CD14-positive monocyte (primary cell): ENCODE results near the gene BRF1. TPM values are rescaled to one million over a fixed set of nuclear protein-coding genes. Genes with fewer than 3 reads are reported as not detected.

Source experiments
- DNase-seq, 3 donors: peaks; one replicate each; pipeline ENCODE4 v3.0.0-alpha.2; 2011 to 2022
- H2AFZ ChIP-seq: 2 replicates; pipeline ENCODE4 v1.6.0; 2012; ENCODE audit warnings: mild to moderate bottlenecking, low read depth, low read length, inconsistent platforms; ENCODE audit not compliant: insufficient read depth, poor library complexity, severe bottlenecking
- H3K27ac ChIP-seq, 2 donors: 1 replicate in 1 of 2; 2 replicates in 1 of 2; pipeline ENCODE4 v1.5.1; 2012 to 2013; ENCODE audit warnings: low read length in 2 of 2, control low read depth in 1 of 2, inconsistent platforms in 1 of 2, low read depth in 1 of 2, mild to moderate bottlenecking in 1 of 2
- H3K27me3 ChIP-seq, 2 donors: one replicate each; pipeline versions ENCODE4 v1.6.0 to v1.6.1; 2011 to 2013; ENCODE audit warnings: low read length in 2 of 2; ENCODE audit not compliant: control insufficient read depth in 2 of 2, insufficient read depth in 2 of 2
- H3K36me3 ChIP-seq, 2 donors: replicated peaks in 1 of 2; 1 replicate in 1 of 2; 2 replicates in 1 of 2; pipeline versions ENCODE4 v1.5.1 to v1.6.1; 2012 to 2013; ENCODE audit warnings: low read length in 2 of 2, control low read depth in 1 of 2, inconsistent platforms in 1 of 2, mild to moderate bottlenecking in 1 of 2; ENCODE audit not compliant: insufficient read depth in 2 of 2, control insufficient read depth in 1 of 2
- H3K4me1 ChIP-seq, 2 donors: 1 replicate in 1 of 2; 2 replicates in 1 of 2; pipeline versions ENCODE4 v1.5.1 to v1.6.1; 2012 to 2013; ENCODE audit warnings: low read length in 2 of 2, control low read depth in 1 of 2, inconsistent platforms in 1 of 2, mild to moderate bottlenecking in 1 of 2, moderate library complexity in 1 of 2; ENCODE audit not compliant: insufficient read depth in 2 of 2, control insufficient read depth in 1 of 2
- H3K4me2 ChIP-seq: replicated peaks from 2 replicates; pipeline ENCODE3; 2012; ENCODE audit warnings: low read length, moderate library complexity, mild to moderate bottlenecking; ENCODE audit not compliant: poor library complexity, severe bottlenecking; ENCODE audit errors: extremely low read depth
- H3K4me3 ChIP-seq, 3 experiments: fragments of 200-600 bp in 1 of 3; sonication (generic) in 1 of 3; replicated peaks in 1 of 3; 1 replicate in 2 of 3; 2 replicates in 1 of 3; pipeline ENCODE4 v1.5.1; 2011 to 2013; ENCODE audit warnings: low read length in 3 of 3, mild to moderate bottlenecking in 3 of 3, control low read depth in 2 of 3, low read depth in 2 of 3, inconsistent platforms in 1 of 3, moderate library complexity in 1 of 3
- H3K79me2 ChIP-seq: 2 replicates; pipeline ENCODE4 v1.6.0; 2012; ENCODE audit warnings: mild to moderate bottlenecking, control low read depth, inconsistent platforms, low read length, moderate library complexity; ENCODE audit not compliant: insufficient read depth
- H3K9ac ChIP-seq: 2 replicates; pipeline ENCODE4 v1.6.0; 2017; ENCODE audit warnings: low read length, mild to moderate bottlenecking; ENCODE audit not compliant: insufficient read depth, poor library complexity, severe bottlenecking
- H3K9me3 ChIP-seq, 2 donors: replicated peaks in 1 of 2; 1 replicate in 1 of 2; 2 replicates in 1 of 2; pipeline versions ENCODE4 v1.5.1 to v1.6.1; 2012 to 2013; ENCODE audit warnings: low read length in 2 of 2, control low read depth in 1 of 2; ENCODE audit not compliant: control insufficient read depth in 1 of 2, insufficient read depth in 1 of 2
- H4K20me1 ChIP-seq: 2 replicates; pipeline ENCODE4 v1.6.0; 2012; ENCODE audit warnings: mild to moderate bottlenecking, low read length, control low read depth, moderate library complexity; ENCODE audit not compliant: insufficient read depth
- H3K27ac Mint-ChIP-seq, 7 donors: one replicate each; pipeline ENCODE4 v1.8.0; 2020; ENCODE audit warnings: mild to moderate bottlenecking in 7 of 7, mixed read lengths in 7 of 7, moderate library complexity in 6 of 7, inconsistent platforms in 2 of 7
- H3K27me3 Mint-ChIP-seq, 3 donors: one replicate each; pipeline ENCODE4 v1.8.0; 2021 to 2022; ENCODE audit warnings: low read depth in 3 of 3, mild to moderate bottlenecking in 3 of 3, mixed read lengths in 3 of 3, moderate library complexity in 3 of 3, inconsistent platforms in 1 of 3
- H3K36me3 Mint-ChIP-seq, 2 donors: one replicate each; pipeline ENCODE4 v1.8.0; 2020; ENCODE audit warnings: mixed read lengths in 2 of 2, inconsistent platforms in 1 of 2, mild to moderate bottlenecking in 1 of 2
- H3K4me1 Mint-ChIP-seq: one replicate; pipeline ENCODE4 v1.8.0; 2020; ENCODE audit warnings: mild to moderate bottlenecking, mixed read lengths
- H3K4me3 Mint-ChIP-seq, 2 donors: one replicate each; pipeline ENCODE4 v1.8.0; 2020; ENCODE audit warnings: mild to moderate bottlenecking in 2 of 2, mixed read lengths in 2 of 2, moderate library complexity in 1 of 2
- H3K9me3 Mint-ChIP-seq, 7 donors: one replicate each; pipeline ENCODE4 v1.8.0; 2020 to 2022; ENCODE audit warnings: mixed read lengths in 7 of 7, mild to moderate bottlenecking in 6 of 7, moderate library complexity in 6 of 7, inconsistent platforms in 2 of 7
- CTCF ChIP-seq: fragments of 200-600 bp; IDR thresholded peaks from one replicate; pipeline ENCODE4 v1.8.0; 2022; ENCODE audit warnings: antibody characterized with exemption, mild to moderate bottlenecking
- WGBS: methylation state at CpG from one replicate; pipeline ENCODE4 v1.1.5; 2013; ENCODE audit warnings: missing lambda C conversion rate; ENCODE audit not compliant: insufficient coverage; 5-methylcytosine and 5-hydroxymethylcytosine counted together
- intact Hi-C, 2 donors: fragments of 100-400 bp; cut with micrococcal nuclease; formaldehyde crosslinking; loops; one replicate each; pipeline versions ENCODE4 v1.15.0 to v1.15.1; 2023
- polyA plus RNA-seq, 3 donors: library from polyadenylated mRNA; depleted of rRNA in 1 of 3; unstranded in 2 of 3; stranded (reverse) in 1 of 3; fragments of 300-500 nt in 2 of 3; fragments of >200 nt in 1 of 3; fragmentation: Illumina TruSeq in 2 of 3; gene quantifications; 1 replicate in 2 of 3; 2 replicates in 1 of 3; pipeline ENCODE4 v1.2.3, GENCODE V29; 2012 to 2021

The BRF1 gene
- polyA plus RNA-seq, 3 donors: 2.3 to 20.5 (median 2.5) TPM

DNA sequence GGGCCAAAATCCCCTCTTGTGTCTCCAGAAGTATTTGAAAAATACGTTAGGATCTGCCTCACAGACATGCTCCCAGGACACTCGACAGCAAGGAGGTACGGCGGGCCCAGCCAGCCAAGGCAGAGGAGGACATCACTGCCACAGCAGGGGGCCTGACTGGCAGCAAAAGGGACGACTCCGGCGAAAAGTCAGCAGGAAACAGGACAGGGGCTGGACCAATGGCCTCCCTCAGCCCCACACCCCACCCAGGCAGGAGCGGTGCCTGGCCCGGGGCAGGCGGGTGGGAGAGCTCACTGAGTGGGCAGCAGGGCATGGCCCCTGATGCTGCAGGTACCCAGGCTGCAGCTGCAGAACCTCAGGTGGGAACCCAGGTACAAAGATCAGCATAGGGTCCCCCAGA lies 17.8 kb downstream of the BRF1 start:
- H3K4me1 Mint-ChIP-seq: peaks cover 25% of the 10 kb centered on the region
- no peak overlapping the region for H3K27ac Mint-ChIP-seq
- Histone ChIP-seq H4K20me1 (peaks cover 92% of the 10 kb centered on the region), H3K27me3 (no peaks in the 10 kb centered on the region), H3K79me2 (peaks cover 58% of the 10 kb centered on the region), H3K36me3 (peaks cover 7 to 38% of the 10 kb centered on the region in 2 donors), H3K9me3 (no peaks in the 10 kb centered on the region), H3K27ac (no peak overlapping the region), H3K4me2 (no peak overlapping the region), H3K4me3 (no peak overlapping the region), H3K4me1 (peaks cover 6 to 8% of the 10 kb centered on the region in 2 donors), H3K9ac (no peak overlapping the region), H2AFZ (no peak overlapping the region)
- H3K36me3 Mint-ChIP-seq: peaks cover 38 to 64% of the 10 kb centered on the region in 2 donors
- no peak for DNase-seq
- WGBS: 87% methylated on average over 8 of the region's 10 CpGs
- H3K27me3 Mint-ChIP-seq: no peaks in the 10 kb centered on the region
- no peak overlapping the region for H3K4me3 Mint-ChIP-seq
- intact Hi-C loops: no loop called here
- no peak for TF ChIP-seq CTCF
- no peaks in the 10 kb centered on the region for H3K9me3 Mint-ChIP-seq

DNA sequence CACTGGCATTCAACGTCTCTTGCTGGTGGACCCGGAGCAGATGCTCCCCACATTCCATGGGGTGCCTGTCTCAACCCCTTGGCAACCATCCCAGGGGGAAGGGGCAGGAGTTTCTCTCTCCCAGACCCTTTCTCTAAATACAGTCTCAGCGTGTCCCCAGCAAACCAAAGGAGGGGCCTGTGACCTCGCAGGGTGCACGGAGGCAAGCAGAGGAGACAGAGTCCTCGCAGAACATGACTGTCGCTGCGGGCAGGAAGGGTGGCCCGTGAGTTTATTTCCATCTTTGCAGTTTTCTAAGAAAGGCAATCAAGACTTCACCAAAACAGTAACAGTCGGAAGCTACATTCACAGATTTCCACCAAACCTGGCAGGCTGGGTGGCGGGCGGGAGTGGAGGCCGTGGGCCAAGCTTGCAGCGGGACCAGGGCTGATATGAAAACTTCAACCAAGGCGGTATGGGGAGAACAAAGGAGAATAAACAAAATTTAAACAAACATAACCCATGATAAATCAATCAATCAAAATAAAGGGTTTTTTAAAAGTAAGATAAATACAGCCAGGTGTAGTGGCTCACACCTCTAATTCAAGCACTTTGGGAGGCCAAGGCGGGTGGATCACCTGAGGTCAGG lies 18.6 kb downstream of the BRF1 start:
- H3K36me3 ChIP-seq: peaks cover 7 to 38% of the 10 kb centered on the region in 2 donors
- H3K9me3 Mint-ChIP-seq: no peaks in the 10 kb centered on the region
- H3K4me3 ChIP-seq: no peak overlapping the region
- H3K27ac ChIP-seq: no peak overlapping the region
- peak; percentile 17 for TF ChIP-seq CTCF
- H3K27me3 ChIP-seq: no peaks in the 10 kb centered on the region
- no peak overlapping the region for H3K4me3 Mint-ChIP-seq
- no peak for DNase-seq
- peaks cover 86% of the 10 kb centered on the region for H4K20me1 ChIP-seq
- no peak overlapping the region for H2AFZ ChIP-seq
- H3K27me3 Mint-ChIP-seq: no peaks in the 10 kb centered on the region
- H3K36me3 Mint-ChIP-seq: peaks cover 38 to 62% of the 10 kb centered on the region in 2 donors
- H3K4me1 Mint-ChIP-seq: peaks cover 25% of the 10 kb centered on the region
- H3K79me2 ChIP-seq: peaks cover 53% of the 10 kb centered on the region
- 93% methylated on average over 8 of the region's 16 CpGs for WGBS
- H3K4me2 ChIP-seq: no peak overlapping the region
- no peak overlapping the region for H3K27ac Mint-ChIP-seq
- H3K9ac ChIP-seq: no peak overlapping the region
- H3K4me1 ChIP-seq: peaks cover 6 to 8% of the 10 kb centered on the region in 2 donors
- H3K9me3 ChIP-seq: no peaks in the 10 kb centered on the region
- intact Hi-C loops: no loop called here
